ENCODE results near the gene CNOT3. TPM values are rescaled to one million over a fixed set of nuclear protein-coding genes. Genes with fewer than 3 reads are reported as not detected.
A peak's percentile ranks its signal among the peaks of the same experiment; 100 is the strongest.

The CNOT3 gene
- total and polyA plus RNA-seq, 9 of the 15 experiments (the other 6 are each of a cell fraction or from before 2014, with no cell fraction given), result 0.27 to 60.4 (median 9.9) TPM

DNA sequence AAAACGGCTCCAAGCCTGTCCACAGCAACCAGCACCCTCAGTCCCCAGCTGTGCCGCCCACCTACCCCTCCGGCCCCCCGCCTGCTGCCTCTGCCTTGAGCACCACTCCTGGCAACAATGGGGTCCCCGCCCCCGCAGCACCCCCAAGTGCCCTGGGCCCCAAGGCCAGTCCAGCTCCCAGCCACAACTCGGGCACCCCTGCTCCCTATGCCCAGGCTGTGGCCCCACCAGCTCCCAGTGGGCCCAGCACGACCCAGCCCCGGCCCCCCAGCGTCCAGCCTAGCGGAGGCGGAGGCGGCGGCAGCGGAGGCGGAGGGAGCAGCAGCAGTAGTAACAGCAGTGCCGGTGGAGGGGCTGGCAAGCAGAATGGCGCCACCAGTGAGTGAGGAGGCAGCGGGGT is 10.6 kb downstream of the CNOT3 start:
- ChIA-PET POLR2A (interaction anchor here (1.2 to 4.1 kb wide), 3 partner anchors 10 to 11 kb away, joined by 3 to 29 read pairs (median 5); partner anchors contain the start of genes CNOT3 and LENG1), CTCF (ENCODE audit: low intra/inter-chr PET ratio) (no interaction called here)
- TF ChIP-seq DMBX1 (CRISPR knock-in tag; IDR thresholded peaks at IDR 0.05; ENCODE audit: borderline replicate concordance), result no peak
- TF ChIP-seq POLR2G (IDR thresholded peaks at IDR 0.05; ENCODE audit: low read depth, low read length), result peak; percentile 46
- TF ChIP-seq RBFOX2 (IDR thresholded peaks at IDR 0.05; ENCODE audit: low read depth, low read length), result peak; percentile 18; the same call in 1 of the 2 replicates
- no peak for TF ChIP-seq DPF2 (IDR thresholded peaks at IDR 0.05)
- TF ChIP-seq, protein P1, sequence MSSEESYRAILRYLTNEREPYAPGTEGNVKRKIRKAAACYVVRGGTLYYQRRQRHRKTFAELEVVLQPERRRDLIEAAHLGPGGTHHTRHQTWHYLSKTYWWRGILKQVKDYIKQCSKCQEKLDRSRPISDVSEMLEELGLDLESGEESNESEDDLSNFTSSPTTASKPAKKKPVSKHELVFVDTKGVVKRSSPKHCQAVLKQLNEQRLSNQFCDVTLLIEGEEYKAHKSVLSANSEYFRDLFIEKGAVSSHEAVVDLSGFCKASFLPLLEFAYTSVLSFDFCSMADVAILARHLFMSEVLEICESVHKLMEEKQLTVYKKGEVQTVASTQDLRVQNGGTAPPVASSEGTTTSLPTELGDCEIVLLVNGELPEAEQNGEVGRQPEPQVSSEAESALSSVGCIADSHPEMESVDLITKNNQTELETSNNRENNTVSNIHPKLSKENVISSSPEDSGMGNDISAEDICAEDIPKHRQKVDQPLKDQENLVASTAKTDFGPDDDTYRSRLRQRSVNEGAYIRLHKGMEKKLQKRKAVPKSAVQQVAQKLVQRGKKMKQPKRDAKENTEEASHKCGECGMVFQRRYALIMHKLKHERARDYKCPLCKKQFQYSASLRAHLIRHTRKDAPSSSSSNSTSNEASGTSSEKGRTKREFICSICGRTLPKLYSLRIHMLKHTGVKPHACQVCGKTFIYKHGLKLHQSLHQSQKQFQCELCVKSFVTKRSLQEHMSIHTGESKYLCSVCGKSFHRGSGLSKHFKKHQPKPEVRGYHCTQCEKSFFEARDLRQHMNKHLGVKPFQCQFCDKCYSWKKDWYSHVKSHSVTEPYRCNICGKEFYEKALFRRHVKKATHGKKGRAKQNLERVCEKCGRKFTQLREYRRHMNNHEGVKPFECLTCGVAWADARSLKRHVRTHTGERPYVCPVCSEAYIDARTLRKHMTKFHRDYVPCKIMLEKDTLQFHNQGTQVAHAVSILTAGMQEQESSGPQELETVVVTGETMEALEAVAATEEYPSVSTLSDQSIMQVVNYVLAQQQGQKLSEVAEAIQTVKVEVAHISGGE (CRISPR knock-in tag; IDR thresholded peaks at IDR 0.05), result no peak
- TF ChIP-seq, protein P2, sequence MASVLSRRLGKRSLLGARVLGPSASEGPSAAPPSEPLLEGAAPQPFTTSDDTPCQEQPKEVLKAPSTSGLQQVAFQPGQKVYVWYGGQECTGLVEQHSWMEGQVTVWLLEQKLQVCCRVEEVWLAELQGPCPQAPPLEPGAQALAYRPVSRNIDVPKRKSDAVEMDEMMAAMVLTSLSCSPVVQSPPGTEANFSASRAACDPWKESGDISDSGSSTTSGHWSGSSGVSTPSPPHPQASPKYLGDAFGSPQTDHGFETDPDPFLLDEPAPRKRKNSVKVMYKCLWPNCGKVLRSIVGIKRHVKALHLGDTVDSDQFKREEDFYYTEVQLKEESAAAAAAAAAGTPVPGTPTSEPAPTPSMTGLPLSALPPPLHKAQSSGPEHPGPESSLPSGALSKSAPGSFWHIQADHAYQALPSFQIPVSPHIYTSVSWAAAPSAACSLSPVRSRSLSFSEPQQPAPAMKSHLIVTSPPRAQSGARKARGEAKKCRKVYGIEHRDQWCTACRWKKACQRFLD (CRISPR knock-in tag; IDR thresholded peaks at IDR 0.05), result no peak
- TF ChIP-seq, protein P3, sequence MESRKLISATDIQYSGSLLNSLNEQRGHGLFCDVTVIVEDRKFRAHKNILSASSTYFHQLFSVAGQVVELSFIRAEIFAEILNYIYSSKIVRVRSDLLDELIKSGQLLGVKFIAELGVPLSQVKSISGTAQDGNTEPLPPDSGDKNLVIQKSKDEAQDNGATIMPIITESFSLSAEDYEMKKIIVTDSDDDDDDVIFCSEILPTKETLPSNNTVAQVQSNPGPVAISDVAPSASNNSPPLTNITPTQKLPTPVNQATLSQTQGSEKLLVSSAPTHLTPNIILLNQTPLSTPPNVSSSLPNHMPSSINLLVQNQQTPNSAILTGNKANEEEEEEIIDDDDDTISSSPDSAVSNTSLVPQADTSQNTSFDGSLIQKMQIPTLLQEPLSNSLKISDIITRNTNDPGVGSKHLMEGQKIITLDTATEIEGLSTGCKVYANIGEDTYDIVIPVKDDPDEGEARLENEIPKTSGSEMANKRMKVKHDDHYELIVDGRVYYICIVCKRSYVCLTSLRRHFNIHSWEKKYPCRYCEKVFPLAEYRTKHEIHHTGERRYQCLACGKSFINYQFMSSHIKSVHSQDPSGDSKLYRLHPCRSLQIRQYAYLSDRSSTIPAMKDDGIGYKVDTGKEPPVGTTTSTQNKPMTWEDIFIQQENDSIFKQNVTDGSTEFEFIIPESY (CRISPR knock-in tag; IDR thresholded peaks at IDR 0.05), result peak; percentile 31; the same call in 1 of the 2 replicates
- no peak for TF ChIP-seq ZNF561 (CRISPR knock-in tag; conservative IDR thresholded peaks at IDR 0.05)
- Histone ChIP-seq H3K9ac (ENCODE audit: insufficient read depth in 1 of 2, low read depth in 2 of 2, low read length in 2 of 2) (no peak overlapping the region), H3K4me2 (ENCODE audit: insufficient read depth, low read length) (no peak overlapping the region), H3K36me3 (ENCODE audit: control insufficient read depth, insufficient read depth, low read length) (peaks cover 96% of the 10 kb centered on the region; the same call in 2 of the 3 replicates), H3K4me1 (replicated peaks in 1 of 2; ENCODE audit: control insufficient read depth in 2 of 2, insufficient read depth in 2 of 2, low read length in 2 of 2) (peaks cover 0 to 10% of the 10 kb centered on the region in 2 experiments; a peak in 1 of 5 replicates), H3K27me3 (ENCODE audit: control insufficient read depth in 2 of 2, insufficient read depth in 2 of 2, low read length in 2 of 2) (no peaks in the 10 kb centered on the region), H2AFZ (ENCODE audit: low read depth, low read length) (no peak overlapping the region), H3K9me3 (replicated peaks; ENCODE audit: control insufficient read depth, insufficient read depth, low read depth, low read length) (no peaks in the 10 kb centered on the region), H3K27ac (ENCODE audit: extremely low read depth, low read depth, low read length) (no peak overlapping the region), H3K79me2 (ENCODE audit: control insufficient read depth, insufficient read depth, low read length) (no peaks in the 10 kb centered on the region), H3K9me1 (ENCODE audit: control insufficient read depth, insufficient read depth, low read length) (no peaks in the 10 kb centered on the region), H3K4me3 (no peak overlapping the region), H4K20me1 (replicated peaks; ENCODE audit: control insufficient read depth, insufficient read depth, low read length) (no peaks in the 10 kb centered on the region)
- no TSS peak for BruUV-seq (replicated peaks)
- DNase-seq (ENCODE audit: extremely low read depth in 1 of 4, low spot score in 3 of 4), result no peak
- intact Hi-C loops (cut with micrococcal nuclease) (no loop called here), in situ Hi-C loops (cut with MboI) (no loop called here)
- 90% methylated on average over 10 of the region's 19 CpGs for WGBS (ENCODE audit: insufficient coverage, low coverage, missing lambda C conversion rate)
- no peak for FAIRE-seq
- ATAC-seq, result no peak

Data from K562 (cell line).